IMR-90 (cell line): ENCODE data around the gene PPP1R3D. TPM values are rescaled to one million over a fixed set of nuclear protein-coding genes. Genes with fewer than 3 reads are reported as not detected.
A peak's percentile ranks its signal among the peaks of the same experiment; 100 is the strongest.

ENCODE experiments used
- ATAC-seq: fragments of 200-7000 bp; cut with Tn5 transposase; 2 replicates; pipeline ENCODE4 v1.9.1; 2020; ENCODE audit warnings: low read depth, mild to moderate bottlenecking, moderate library complexity
- BruUV-seq: library from RNA; stranded (reverse); fragments of 400-500 nt; replicated peaks from 2 replicates; lab custom pipeline; 2021; lab: Mats Ljungman, UMichigan
- CTCF ChIA-PET: fragments of 300-600 bp; formaldehyde crosslinking; extraction: SDS; loops from one replicate; lab custom pipeline; 2021; ENCODE audit warnings: antibody characterized with exemption; lab: Yijun Ruan, JAX
- POLR2A ChIA-PET: fragments of 300-600 bp; sonication (Branson Sonifier 250); formaldehyde crosslinking; loops from one replicate; lab custom pipeline; 2022; ENCODE audit warnings: antibody characterized with exemption; ENCODE audit not compliant: unreplicated experiment; lab: Charles Lee
- DNase-seq: peaks from one replicate; pipeline ENCODE4 v3.0.0; 2013
- H2AFZ ChIP-seq: replicated peaks from 2 replicates; pipeline ENCODE3; 2013; ENCODE audit warnings: low read length, mild to moderate bottlenecking; ENCODE audit not compliant: poor library complexity
- H2AK5ac ChIP-seq: 2 replicates; pipeline ENCODE4 v1.6.1; 2013; ENCODE audit warnings: low read depth, low read length, inconsistent platforms
- H2AK9ac ChIP-seq: replicated peaks from 2 replicates; pipeline ENCODE3; 2013; ENCODE audit warnings: mild to moderate bottlenecking, low read depth, low read length, moderate library complexity; ENCODE audit not compliant: poor library complexity
- H2BK120ac ChIP-seq: 2 replicates; pipeline ENCODE4 v1.6.1; 2013; ENCODE audit warnings: low read depth, low read length, inconsistent platforms
- H2BK15ac ChIP-seq: 3 replicates; pipeline ENCODE4 v1.6.1; 2013; ENCODE audit warnings: low read depth, low read length, inconsistent platforms
- H2BK20ac ChIP-seq: 2 replicates; pipeline ENCODE4 v1.6.1; 2013; ENCODE audit warnings: low read depth, mild to moderate bottlenecking, inconsistent platforms, low read length, moderate library complexity
- H2BK5ac ChIP-seq: 2 replicates; pipeline ENCODE4 v1.6.1; 2013; ENCODE audit warnings: mild to moderate bottlenecking, low read depth, low read length, inconsistent platforms; ENCODE audit not compliant: poor library complexity, severe bottlenecking
- H3K14ac ChIP-seq: replicated peaks from 2 replicates; pipeline ENCODE4 v1.6.1; 2013; ENCODE audit warnings: low read depth, low read length, inconsistent platforms
- H3K18ac ChIP-seq: 2 replicates; pipeline ENCODE4 v1.6.1; 2013; ENCODE audit warnings: low read depth, low read length, control low read depth
- H3K23ac ChIP-seq: 2 replicates; pipeline ENCODE4 v1.6.1; 2013; ENCODE audit warnings: low read depth, low read length, inconsistent platforms
- H3K27ac ChIP-seq: 2 replicates; pipeline ENCODE4 v1.5.1; 2013; ENCODE audit warnings: mild to moderate bottlenecking, control low read depth, low read length; ENCODE audit not compliant: insufficient read depth
- H3K27me3 ChIP-seq: 2 replicates; pipeline ENCODE4 v1.6.1; 2013; ENCODE audit warnings: low read length; ENCODE audit not compliant: control insufficient read depth, insufficient read depth
- H3K36me3 ChIP-seq: 2 replicates; pipeline ENCODE4 v1.6.1; 2013; ENCODE audit warnings: low read length, mixed read lengths; ENCODE audit not compliant: control insufficient read depth, insufficient read depth
- H3K4ac ChIP-seq: 2 replicates; pipeline ENCODE4 v1.6.1; 2013; ENCODE audit warnings: low read depth, low read length, inconsistent platforms
- H3K4me1 ChIP-seq: 2 replicates; pipeline ENCODE4 v1.6.1; 2013; ENCODE audit warnings: low read length, mixed read lengths; ENCODE audit not compliant: control insufficient read depth, insufficient read depth
- H3K4me2 ChIP-seq: 2 replicates; pipeline ENCODE4 v1.6.1; 2013; ENCODE audit warnings: low read depth, mild to moderate bottlenecking, control low read depth, low read length, moderate library complexity
- H3K4me3 ChIP-seq: 2 replicates; pipeline ENCODE4 v1.5.1; 2013; ENCODE audit warnings: low read depth, mild to moderate bottlenecking, control low read depth, low read length, moderate library complexity; ENCODE audit not compliant: insufficient read depth
- H3K56ac ChIP-seq: 2 replicates; pipeline ENCODE4 v1.6.1; 2013; ENCODE audit warnings: low read length, inconsistent platforms; ENCODE audit not compliant: insufficient read depth; ENCODE audit errors: extremely low read depth
- H3K79me1 ChIP-seq, 2 experiments: 2 replicates each; pipeline ENCODE4 v1.6.1; 2013; ENCODE audit warnings: low read length in 2 of 2, inconsistent platforms in 1 of 2, low read depth in 1 of 2
- H3K9ac ChIP-seq: 2 replicates; pipeline ENCODE4 v1.6.1; 2013; ENCODE audit warnings: low read depth, low read length, control low read depth
- H3K9me1 ChIP-seq: 2 replicates; pipeline ENCODE4 v1.6.1; 2013; ENCODE audit warnings: low read length, inconsistent platforms; ENCODE audit not compliant: insufficient read depth
- H3K9me3 ChIP-seq: 2 replicates; pipeline ENCODE4 v1.6.1; 2013; ENCODE audit warnings: low read length; ENCODE audit not compliant: control insufficient read depth, insufficient read depth
- H4K20me1 ChIP-seq: 2 replicates; pipeline ENCODE4 v1.6.1; 2013; ENCODE audit warnings: low read length, inconsistent platforms; ENCODE audit not compliant: insufficient read depth
- H4K5ac ChIP-seq: 2 replicates; pipeline ENCODE4 v1.6.1; 2013; ENCODE audit warnings: mild to moderate bottlenecking, low read depth, low read length, control low read depth
- H4K8ac ChIP-seq, 2 experiments: 2 replicates each; pipeline ENCODE4 v1.6.1; 2013; ENCODE audit warnings: low read depth in 2 of 2, low read length in 2 of 2, control low read depth in 1 of 2, inconsistent platforms in 1 of 2
- H4K91ac ChIP-seq: 2 replicates; pipeline ENCODE4 v1.6.1; 2013; ENCODE audit warnings: low read depth, low read length, inconsistent platforms; ENCODE audit not compliant: insufficient read depth
- BHLHE40 ChIP-seq: fragments of 150-350 bp; IDR thresholded peaks from 2 replicates; pipeline ENCODE4 v1.6.1; 2016; ENCODE audit warnings: mild to moderate bottlenecking, low read depth, low read length
- SMC3 ChIP-seq: fragments of 150-350 bp; IDR thresholded peaks from 2 replicates; pipeline ENCODE4 v1.6.1; 2016; ENCODE audit warnings: low read depth, mild to moderate bottlenecking, antibody characterized with exemption, low read length, moderate library complexity
- WGBS, 2 experiments: methylation state at CpG; one replicate each; pipeline versions ENCODE4 v1.1.5 to v1.1.7; 2013; ENCODE audit warnings: missing lambda C conversion rate in 2 of 2; ENCODE audit not compliant: insufficient read length in 1 of 2; ENCODE audit errors: extremely low coverage in 2 of 2; 5-methylcytosine and 5-hydroxymethylcytosine counted together
- dilution Hi-C: fragments of 300-500 bp; cut with HindIII; formaldehyde crosslinking; loops from one replicate; pipeline ENCODE4 v1.14.3; 2018; ENCODE audit warnings: low sequenced_read_pairs; ENCODE audit not compliant: unreplicated experiment
- in situ Hi-C: fragments of 300-500 bp; cut with MboI; formaldehyde crosslinking; loops from 3 replicates; pipeline ENCODE4 v1.14.3; 2019; ENCODE audit warnings: low sequenced_read_pairs, inconsistent platforms, mixed read lengths
- intact Hi-C: fragments of 100-400 bp; cut with micrococcal nuclease; formaldehyde crosslinking; loops from 2 replicates; pipeline ENCODE4 v1.10.0; 2022
- polyA plus RNA-seq, 3 experiments: library from polyadenylated mRNA; depleted of rRNA; stranded (reverse); fragments of >200 nt; gene quantifications; 2 replicates each; pipeline ENCODE4 v1.2.3, GENCODE V29; 2012; ENCODE audit warnings: low replicate concordance in 1 of 3
- total RNA-seq: library from RNA; depleted of rRNA; stranded (reverse); fragments of >200 nt; gene quantifications from 2 replicates; pipeline ENCODE4 v1.2.3, GENCODE V29; 2012

Gene PPP1R3D
- total and polyA plus RNA-seq, 2 of the 4 experiments (the other 2 are of a cell fraction) = 1.6 to 2.7 TPM

DNA sequence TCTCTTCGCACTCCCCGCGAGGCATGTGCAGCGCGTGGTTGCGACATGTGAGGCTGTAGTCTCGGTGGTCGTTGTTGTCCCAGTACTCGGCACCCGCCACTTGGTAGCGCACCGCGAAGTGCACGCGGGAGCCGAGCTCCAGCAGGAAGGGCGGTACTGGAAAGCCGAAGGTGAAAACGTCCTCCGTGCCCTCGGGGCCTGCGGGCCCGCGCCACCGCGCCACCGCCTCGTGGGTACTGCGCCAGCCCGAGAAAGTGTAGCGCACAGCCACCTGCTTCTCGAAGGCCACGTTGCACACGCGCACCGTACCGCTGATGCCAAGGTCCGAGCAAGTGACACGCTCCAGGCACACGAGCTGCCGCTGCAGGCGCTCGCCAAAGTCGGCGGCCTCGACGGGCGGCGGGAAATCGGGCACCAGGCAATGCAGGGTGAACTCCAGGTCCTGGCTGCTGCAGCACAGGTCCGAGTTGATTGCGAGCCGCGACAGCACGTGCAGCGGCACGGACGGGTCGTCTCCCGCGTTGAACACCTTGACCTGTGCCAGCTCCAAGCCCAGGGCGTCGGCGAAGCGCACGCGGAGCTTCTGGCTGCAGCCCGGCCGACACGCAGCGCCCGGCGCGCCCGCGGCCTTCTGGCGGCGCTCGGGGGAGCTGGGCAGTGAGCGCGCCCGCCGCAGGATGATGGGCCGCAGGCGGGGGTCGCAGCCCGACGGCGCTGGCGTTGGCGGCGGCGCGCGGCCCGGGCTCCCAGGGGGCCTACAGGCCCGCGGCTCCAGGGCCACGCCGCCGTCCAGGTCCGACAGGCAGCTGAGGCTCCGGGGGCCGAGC lies 840 bp downstream of the PPP1R3D start:
- Histone ChIP-seq H3K27ac (peak overlapping the region; percentile 80; the same call in 1 of the 2 replicates), H3K79me1 (peaks cover 10 to 16% of the 10 kb centered on the region in 2 experiments), H2AK5ac (peak overlapping the region; percentile 85; the same call in 1 of the 2 replicates), H3K4me3 (peak overlapping the region; percentile 75), H3K4me2 (peak overlapping the region; percentile 88), H3K9ac (0 out of 2 replicates have a peak overlapping the region, but pooled peaks have one; percentile 38), H3K18ac (no peak overlapping the region), H3K9me3 (no peaks in the 10 kb centered on the region), H4K20me1 (peaks cover 13% of the 10 kb centered on the region), H3K9me1 (no peaks in the 10 kb centered on the region), H3K27me3 (no peaks in the 10 kb centered on the region), H3K14ac (0 out of 2 replicates have a peak overlapping the region, but pooled peaks have one; percentile 23), H3K4me1 (peaks cover 9% of the 10 kb centered on the region), H2AK9ac (peak overlapping the region; percentile 80), H3K36me3 (peaks cover 5% of the 10 kb centered on the region), H2BK5ac (peak overlapping the region; percentile 22), H2BK20ac (no peak overlapping the region), H4K8ac (peak overlapping the region; percentile 22 to 44; a peak in 2 of 4 replicates), H2BK15ac (no peak overlapping the region), H2AFZ (peak overlapping the region; percentile 91), H2BK120ac (no peak overlapping the region), H4K91ac (peak overlapping the region; percentile 39; the same call in 1 of the 2 replicates), H4K5ac (no peak overlapping the region; the same call in 1 of the 2 replicates), H3K56ac (no peak overlapping the region), H3K4ac (no peak overlapping the region), H3K23ac (peak overlapping the region; percentile 80)
- ChIA-PET POLR2A (no interaction called here), CTCF (interaction anchor here (1.4 to 2.7 kb wide), 3 partner anchors 11 to 89 kb away, joined by 3 to 7 read pairs (median 5); no protein-coding TSS in a partner anchor)
- in situ Hi-C loops = no loop called here
- WGBS, 2 experiments = 47% methylated on average over 79 of the region's 104 CpGs; no CpG with 5 or more reads in 1 of the 2 experiments
- ATAC-seq = no peak
- TF ChIP-seq SMC3 (no peak), BHLHE40 (0 out of 2 replicates have a peak, but pooled peaks have one; percentile 9)
- dilution Hi-C loops = no loop called here
- intact Hi-C loops = no loop called here
- DNase-seq = no peak
- BruUV-seq = no TSS peak
